D721Med (cell line): ENCODE measurements around the gene UBQLN1.

Experiments used
- DNase-seq: peaks from one replicate; pipeline ENCODE4 v3.0.0; 2011; ENCODE audit warnings: low spot score; ENCODE audit not compliant: insufficient read length
- FAIRE-seq: peaks from 2 replicates; lab custom pipeline; 2011; peaks lifted over from hg19 to GRCh38; lab: Jason Lieb, UNC
- CTCF ChIP-seq: IDR thresholded peaks from 2 replicates; pipeline ENCODE4 v1.5.1; 2012; ENCODE audit warnings: mild to moderate bottlenecking, control low read depth; ENCODE audit not compliant: insufficient read depth; ENCODE audit errors: missing control alignments

The UBQLN1 gene

GRCh38 chr9:83669067-83669466, 38.7 kb downstream of the UBQLN1 start:
- FAIRE-seq (no peak), DNase-seq (no peak)
- no peak for TF ChIP-seq CTCF

DNA sequence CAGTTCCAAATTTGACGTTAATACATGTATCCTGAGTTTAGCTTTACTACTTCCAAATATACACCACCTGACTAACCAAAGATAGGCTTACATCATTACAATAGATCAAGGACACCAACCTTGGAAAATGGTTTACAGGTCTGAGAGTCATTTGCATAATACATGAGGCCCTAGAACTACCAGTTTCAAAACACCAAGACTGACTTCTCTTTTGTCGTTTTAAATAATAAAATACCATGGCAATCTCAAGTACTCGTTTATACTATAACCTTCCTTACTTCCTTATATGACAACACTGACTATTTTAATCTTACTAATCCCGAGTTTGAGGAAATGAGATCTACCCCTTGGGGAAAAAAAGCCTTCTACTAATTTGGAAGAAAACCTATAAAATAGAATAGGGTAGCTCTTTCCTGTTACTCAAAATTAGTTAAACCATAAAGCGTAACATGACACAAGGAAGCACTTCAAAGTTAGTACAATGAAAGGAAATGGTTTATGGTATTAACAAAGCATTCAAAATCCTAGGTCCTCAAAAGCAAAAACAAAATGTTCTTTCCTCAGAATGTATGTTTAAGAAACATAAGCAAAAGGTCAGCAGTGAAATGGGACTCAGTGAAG, 42.1 kb downstream of the UBQLN1 start:
- no peak for TF ChIP-seq CTCF
- FAIRE-seq (no peak), DNase-seq (no peak)

DNA sequence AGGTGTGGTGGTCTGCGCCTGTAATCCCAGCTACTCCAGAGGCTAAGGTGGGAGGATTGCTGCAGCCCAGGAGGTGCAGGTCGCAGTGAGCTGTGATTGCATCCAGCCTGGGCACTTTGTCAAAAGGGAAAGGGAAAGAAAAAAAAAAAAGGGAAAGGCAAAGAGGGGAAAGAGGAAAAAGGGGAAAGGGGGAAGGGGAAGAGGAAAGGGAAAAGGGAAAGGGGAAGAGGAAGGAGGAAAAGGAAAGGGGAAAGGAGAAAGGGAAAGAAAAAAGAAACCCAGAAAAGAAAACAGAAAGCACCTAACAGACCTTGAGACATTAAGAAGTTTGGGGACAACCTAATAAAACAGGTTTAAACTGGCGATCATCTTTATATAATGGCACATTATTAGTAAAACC, 44.8 kb downstream of the UBQLN1 start:
- FAIRE-seq (no peak), DNase-seq (no peak)
- TF ChIP-seq CTCF = no peak

- FAIRE-seq = no peak
- no peak for DNase-seq
- no peak for TF ChIP-seq CTCF
Measured at GRCh38 chr9:83656952-83657351, 50.8 kb downstream of the UBQLN1 start.

DNA sequence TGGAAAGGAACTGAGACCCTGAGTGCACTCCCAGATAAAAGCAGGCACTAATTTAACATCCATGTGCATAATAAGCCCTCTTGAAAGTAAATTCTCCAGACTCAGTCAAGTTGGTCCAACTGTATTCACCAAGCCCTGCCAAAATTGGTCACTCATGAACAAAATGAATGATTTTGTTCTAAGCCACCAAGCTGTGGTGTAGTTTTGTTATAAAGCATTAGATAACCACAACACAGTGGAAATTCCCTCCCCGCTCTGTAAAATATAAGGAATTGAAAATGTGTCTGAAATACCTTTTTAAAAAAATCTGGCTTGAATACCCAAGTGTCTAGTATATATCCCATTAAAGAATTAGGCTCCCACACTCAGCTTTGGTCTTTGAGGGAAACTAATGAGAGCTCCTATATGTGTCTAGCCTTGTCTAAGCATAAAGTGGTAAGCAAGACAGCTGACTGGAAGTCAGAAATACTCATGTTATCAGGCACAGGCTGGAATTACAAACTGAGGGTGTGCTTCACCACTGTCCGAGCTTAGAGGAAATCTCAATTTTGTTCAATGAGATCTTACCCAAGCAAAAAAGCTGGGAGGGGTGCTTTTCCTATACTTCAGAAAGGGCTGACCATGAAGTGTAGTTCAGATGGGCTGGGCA, 51.6 kb downstream of the UBQLN1 start:
- TF ChIP-seq CTCF = no peak
- FAIRE-seq (no peak), DNase-seq (no peak)

GRCh38 chr9:83655433-83655832, 52.3 kb downstream of the UBQLN1 start:
- no peak for DNase-seq
- TF ChIP-seq CTCF = no peak
- no peak for FAIRE-seq

DNA sequence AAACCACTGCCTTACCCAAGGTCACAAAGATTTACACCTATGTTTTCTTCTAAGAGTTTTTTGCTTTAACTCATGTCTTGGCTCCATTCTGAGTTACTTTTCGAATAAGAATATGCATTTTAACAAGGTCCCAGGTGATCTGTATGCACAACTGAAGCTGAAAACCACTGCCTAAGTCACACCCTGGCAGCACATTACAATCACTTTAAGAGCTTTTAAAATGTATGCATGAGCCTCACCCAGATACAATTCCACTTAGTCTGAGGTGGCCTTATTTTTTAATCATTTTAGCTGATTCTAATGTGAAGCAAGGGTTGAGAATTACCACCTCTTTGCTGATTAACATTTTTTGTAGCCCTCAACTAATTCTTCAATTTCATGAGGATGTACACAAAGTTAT, 55.3 kb downstream of the UBQLN1 start:
- DNase-seq = no peak
- no peak for TF ChIP-seq CTCF
- FAIRE-seq = no peak
